LNCaP clone FGC (cell line): ENCODE measurements around the gene SIGLEC5.

ENCODE experiments used
- DNase-seq: peaks from one replicate; pipeline ENCODE4 v3.0.0-alpha.2; 2011; ENCODE audit warnings: low read depth
- H3K4me3 ChIP-seq: 2 replicates; pipeline ENCODE4 v1.5.1; 2011; ENCODE audit warnings: mild to moderate bottlenecking, low read depth, low read length, control low read depth
- TF ChIP-seq, protein P1 (sequence below): IDR thresholded peaks from 2 replicates; pipeline ENCODE4 v1.5.1; 2012; ENCODE audit warnings: mild to moderate bottlenecking; ENCODE audit not compliant: control insufficient read depth, insufficient read depth; ENCODE audit errors: extremely low read depth

The SIGLEC5 gene

DNA sequence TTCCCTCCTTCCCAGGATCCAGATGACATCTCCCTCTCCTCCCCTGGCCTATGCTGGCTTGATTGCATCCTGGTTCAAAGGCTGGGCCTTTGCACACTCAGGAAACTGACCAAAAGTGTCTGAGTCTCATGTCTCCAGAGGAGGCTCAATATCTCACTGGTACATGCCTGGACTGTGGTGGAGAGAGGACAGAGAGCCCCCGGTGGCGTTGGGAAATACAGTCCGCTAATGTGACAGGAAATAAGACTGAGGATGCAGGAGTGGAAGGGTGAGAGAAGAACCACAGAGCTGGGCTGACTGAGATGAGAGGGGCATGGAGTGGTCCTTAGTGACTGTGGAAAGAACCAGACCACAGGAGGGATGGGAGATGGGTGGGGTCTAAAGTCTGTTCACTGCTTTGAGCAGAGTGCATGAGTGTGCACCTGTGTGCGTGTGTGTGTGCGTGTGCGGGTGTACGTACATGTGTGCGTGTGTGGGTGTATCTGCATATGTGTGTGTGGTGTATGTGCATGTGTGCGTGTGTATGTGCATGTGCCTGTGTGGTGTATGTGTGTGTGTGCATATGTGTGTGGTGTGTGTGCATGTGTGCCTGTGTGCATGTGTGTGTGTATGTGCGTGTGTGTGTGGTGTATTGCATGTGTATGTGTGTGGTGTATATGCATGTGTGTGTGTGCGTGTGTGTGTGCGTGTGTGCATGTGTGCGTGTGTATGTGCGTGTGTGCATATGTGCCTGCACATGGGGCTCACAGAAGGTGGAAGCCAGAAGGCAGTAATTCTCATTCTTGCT, 1.9 kb downstream of the SIGLEC5 start:
- TF ChIP-seq, protein P1, sequence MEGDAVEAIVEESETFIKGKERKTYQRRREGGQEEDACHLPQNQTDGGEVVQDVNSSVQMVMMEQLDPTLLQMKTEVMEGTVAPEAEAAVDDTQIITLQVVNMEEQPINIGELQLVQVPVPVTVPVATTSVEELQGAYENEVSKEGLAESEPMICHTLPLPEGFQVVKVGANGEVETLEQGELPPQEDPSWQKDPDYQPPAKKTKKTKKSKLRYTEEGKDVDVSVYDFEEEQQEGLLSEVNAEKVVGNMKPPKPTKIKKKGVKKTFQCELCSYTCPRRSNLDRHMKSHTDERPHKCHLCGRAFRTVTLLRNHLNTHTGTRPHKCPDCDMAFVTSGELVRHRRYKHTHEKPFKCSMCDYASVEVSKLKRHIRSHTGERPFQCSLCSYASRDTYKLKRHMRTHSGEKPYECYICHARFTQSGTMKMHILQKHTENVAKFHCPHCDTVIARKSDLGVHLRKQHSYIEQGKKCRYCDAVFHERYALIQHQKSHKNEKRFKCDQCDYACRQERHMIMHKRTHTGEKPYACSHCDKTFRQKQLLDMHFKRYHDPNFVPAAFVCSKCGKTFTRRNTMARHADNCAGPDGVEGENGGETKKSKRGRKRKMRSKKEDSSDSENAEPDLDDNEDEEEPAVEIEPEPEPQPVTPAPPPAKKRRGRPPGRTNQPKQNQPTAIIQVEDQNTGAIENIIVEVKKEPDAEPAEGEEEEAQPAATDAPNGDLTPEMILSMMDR: no peak
- no peak overlapping the region for H3K4me3 ChIP-seq
- no peak for DNase-seq

DNA sequence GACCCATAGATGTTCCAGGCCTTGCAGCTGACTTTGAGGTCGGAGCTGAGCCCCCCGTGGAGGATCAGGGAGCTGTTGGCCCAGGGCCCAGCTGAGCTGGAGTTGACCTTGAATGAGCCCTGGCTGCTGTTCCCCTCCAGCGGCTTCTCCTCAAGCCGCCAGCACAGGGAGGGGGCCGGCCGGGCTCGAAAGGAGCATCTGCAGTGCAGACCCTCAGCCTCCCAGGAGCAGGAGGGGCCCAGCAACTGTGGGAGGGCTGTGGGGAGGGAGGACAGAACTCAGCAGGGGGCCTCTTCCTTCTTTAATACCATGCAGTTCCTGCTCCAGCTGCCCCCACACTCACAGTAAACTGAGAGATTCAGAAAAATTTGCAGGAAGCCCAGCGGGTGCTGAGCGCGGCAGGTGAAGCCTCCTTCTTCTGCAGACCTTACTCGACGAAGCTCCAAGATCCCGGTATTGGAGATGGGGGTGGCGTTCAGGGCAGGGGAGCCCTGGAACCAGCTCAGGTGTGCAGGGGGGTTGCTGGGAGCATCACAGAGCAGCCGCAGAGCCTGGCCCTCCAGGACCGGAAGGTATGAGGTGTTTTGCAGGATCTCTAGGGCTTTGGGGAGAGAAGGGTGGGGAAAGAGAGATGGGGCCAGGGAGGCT, 2.6 kb downstream of the SIGLEC5 start:
- TF ChIP-seq, protein P1: no peak
- no peak overlapping the region for H3K4me3 ChIP-seq
- no peak for DNase-seq

DNA sequence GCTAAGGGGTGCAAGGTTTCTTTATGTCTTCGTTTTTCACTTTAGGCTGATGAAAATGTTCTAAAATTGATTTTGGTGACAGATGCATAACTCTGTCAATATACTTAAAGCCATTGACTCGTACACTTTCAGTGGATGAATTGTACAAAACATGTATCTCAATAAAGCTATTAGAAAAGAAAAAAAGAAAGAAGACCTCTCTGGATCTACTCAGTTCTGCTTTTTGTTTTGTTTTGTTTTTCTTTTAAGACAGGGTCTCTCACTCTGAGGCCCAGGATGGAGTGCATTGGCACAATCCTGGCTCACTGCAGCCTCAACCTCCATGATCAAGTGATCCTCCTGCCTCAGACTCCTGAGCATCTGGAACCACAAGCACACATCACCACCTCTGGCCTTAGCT, 3.5 kb downstream of the SIGLEC5 start:
- TF ChIP-seq, protein P1: no peak
- DNase-seq: no peak
- H3K4me3 ChIP-seq: no peak overlapping the region

DNA sequence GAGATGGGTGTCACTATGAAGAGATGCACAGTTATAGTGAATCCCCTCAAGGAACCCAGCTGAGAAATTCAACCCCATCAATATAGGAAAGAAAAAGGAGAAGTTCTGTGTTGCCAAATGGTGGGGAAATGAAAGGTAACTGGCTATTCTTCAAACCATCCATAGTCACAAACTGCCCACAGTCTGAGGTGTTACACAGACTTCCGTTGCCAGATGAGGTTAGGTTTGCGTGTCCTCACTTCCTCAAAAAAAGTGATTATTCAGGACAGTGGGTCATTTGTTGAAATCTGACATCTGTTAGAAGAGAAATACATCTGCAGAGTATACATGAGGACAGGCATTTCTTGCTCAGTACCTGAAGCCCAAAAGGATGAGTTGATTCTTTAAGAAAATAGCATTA, 9.0 kb downstream of the SIGLEC5 start:
- no peak for DNase-seq
- TF ChIP-seq, protein P1: no peak
- no peak overlapping the region for H3K4me3 ChIP-seq

DNA sequence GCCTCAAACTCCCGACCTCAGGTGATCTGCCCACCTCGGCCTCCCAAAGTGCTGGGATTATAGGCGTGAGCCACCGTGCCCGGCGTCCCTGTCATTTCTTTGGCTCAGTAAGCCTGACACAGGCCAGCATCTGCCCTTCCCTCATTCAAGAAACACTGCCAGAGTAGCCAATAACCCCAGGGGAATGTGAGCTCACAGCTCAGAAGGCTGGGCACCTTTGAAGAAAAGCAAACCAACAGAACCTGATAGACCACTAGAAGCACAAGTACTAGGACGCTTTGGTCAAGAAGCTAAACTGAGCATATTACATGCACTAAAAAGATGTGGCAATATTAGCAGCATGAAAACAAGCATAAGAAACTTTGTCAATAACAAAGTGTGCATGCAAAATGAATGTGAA, 14.2 kb downstream of the SIGLEC5 start:
- TF ChIP-seq, protein P1: no peak
- H3K4me3 ChIP-seq: no peak overlapping the region
- DNase-seq: peak; percentile 45

DNA sequence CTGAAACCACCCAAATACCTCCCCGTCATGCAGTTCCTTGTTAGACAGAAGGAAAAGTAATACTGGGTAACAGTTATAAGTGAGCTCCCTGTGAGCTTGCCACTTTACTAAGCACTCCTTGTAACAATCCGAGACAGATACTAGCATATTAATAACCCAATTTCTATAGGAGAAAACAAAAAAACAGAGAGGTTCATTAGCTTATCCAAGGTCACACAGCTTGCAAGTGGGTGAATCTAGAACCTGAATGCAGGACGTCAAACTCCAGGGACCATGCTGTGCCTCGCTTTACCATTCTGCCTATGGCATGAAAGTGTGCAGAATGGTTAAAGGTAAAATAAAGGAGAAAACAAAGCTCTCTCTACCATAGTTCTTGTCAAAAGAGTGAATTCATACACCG, 15.4 kb downstream of the SIGLEC5 start:
- DNase-seq: no peak
- H3K4me3 ChIP-seq: no peak overlapping the region
- TF ChIP-seq, protein P1: no peak
